Thoracic aorta (tissue), 2 donors: ENCODE measurements around the gene ADSS2. TPM values are rescaled to one million over a fixed set of nuclear protein-coding genes. Genes with fewer than 3 reads are reported as not detected.

Experiments
- ATAC-seq: fragments of 150-250 bp; one replicate; pipeline ENCODE4 v1.8.0; 2017; ENCODE audit warnings: low read depth; ENCODE audit not compliant: insufficient number of reproducible peaks, low FRiP score
- DNase-seq: peaks from one replicate; pipeline ENCODE4 v3.0.0-alpha.2; 2020; ENCODE audit warnings: low spot score
- H3K27ac ChIP-seq, 2 donors: fragments of 200-600 bp; sonication (generic); 1 replicate in 1 of 2; 2 replicates in 1 of 2; pipeline ENCODE4 v1.5.1; 2016; ENCODE audit warnings: mild to moderate bottlenecking in 2 of 2, moderate library complexity in 2 of 2
- H3K27me3 ChIP-seq: fragments of 200-600 bp; sonication (generic); replicated peaks from 2 replicates; pipeline ENCODE4 v1.6.0; 2016; ENCODE audit warnings: mild to moderate bottlenecking; ENCODE audit not compliant: insufficient read depth
- H3K36me3 ChIP-seq: fragments of 200-600 bp; sonication (generic); one replicate; pipeline ENCODE4 v1.5.1; 2016
- H3K4me1 ChIP-seq, 2 donors: fragments of 200-600 bp; sonication (generic); 1 replicate in 1 of 2; 2 replicates in 1 of 2; pipeline versions ENCODE4 v1.5.1 to v1.6.0; 2016; ENCODE audit warnings: low read depth in 2 of 2, mild to moderate bottlenecking in 1 of 2; ENCODE audit not compliant: control insufficient read depth in 1 of 2
- H3K4me3 ChIP-seq: fragments of 200-600 bp; sonication (generic); 2 replicates; pipeline ENCODE4 v1.5.1; 2016; ENCODE audit warnings: mild to moderate bottlenecking
- H3K9me3 ChIP-seq: fragments of 200-600 bp; sonication (generic); 2 replicates; pipeline ENCODE4 v1.5.1; 2016
- CTCF ChIP-seq: fragments of 200-600 bp; sonication (generic); IDR thresholded peaks from one replicate; pipeline ENCODE4 v1.5.1; 2019; ENCODE audit warnings: antibody characterized with exemption
- total RNA-seq, 2 donors: library from RNA; depleted of rRNA; stranded (reverse); fragments of >200 nt; gene quantifications; one replicate each; pipeline versions ENCODE4 v1.1.0 to v1.2.3, GENCODE V29; 2016

Gene ADSS2
- total RNA-seq, 2 donors from 2014 or later, result 51.7 to 53.2 TPM

DNA sequence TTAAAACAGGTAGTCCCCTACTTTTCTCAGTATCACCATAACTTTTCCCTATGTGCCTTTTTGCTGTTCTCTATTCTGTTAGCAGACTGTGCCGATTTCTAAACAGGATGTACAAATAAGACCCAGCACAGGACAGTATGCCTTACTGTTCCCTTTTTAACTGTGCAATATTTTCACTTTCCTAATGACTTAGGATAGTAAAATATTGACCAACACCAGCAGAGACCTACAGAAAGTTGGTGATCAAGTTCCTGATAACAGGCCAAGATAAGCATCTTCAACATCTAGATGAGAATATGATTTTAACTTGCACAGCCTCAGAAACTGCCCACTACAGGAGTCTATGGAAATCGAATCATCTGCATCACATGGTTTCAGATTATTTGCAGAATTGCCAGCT, 42.0 kb downstream of the ADSS2 start:
- H3K36me3 ChIP-seq, result peaks cover 47% of the 10 kb centered on the region
- no peaks in the 10 kb centered on the region for H3K9me3 ChIP-seq
- no peak for DNase-seq
- no peak overlapping the region for H3K4me3 ChIP-seq
- no peak overlapping the region for H3K27ac ChIP-seq
- no peaks in the 10 kb centered on the region for H3K4me1 ChIP-seq
- TF ChIP-seq CTCF, result no peak
- no peaks in the 10 kb centered on the region for H3K27me3 ChIP-seq
- ATAC-seq, result no peak

DNA sequence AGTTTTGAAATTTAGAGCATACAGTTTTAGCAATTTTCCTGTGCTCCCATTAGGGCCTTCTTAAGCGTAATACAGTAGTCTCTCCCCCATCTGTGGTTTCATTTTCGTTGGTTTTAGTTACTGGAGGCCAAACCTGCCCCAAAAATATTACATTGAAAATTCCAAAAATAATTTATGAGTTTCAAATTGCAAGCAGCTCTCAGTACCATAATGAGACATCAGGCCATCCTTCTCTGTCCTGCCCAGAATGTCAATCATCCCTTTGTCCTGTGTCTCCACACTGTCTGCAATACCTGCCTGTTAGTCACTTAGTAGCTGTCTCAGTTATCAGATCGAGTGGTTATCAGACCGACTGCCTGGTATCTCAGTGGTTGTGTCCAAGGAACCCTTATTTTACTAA, 45.4 kb downstream of the ADSS2 start:
- Histone ChIP-seq H3K27me3 (no peaks in the 10 kb centered on the region), H3K27ac (no peak overlapping the region), H3K4me3 (no peak overlapping the region), H3K9me3 (peaks cover 2% of the 10 kb centered on the region), H3K36me3 (peaks cover 35% of the 10 kb centered on the region), H3K4me1 (no peaks in the 10 kb centered on the region)
- ATAC-seq, result no peak
- no peak for DNase-seq
- TF ChIP-seq CTCF, result no peak

DNA sequence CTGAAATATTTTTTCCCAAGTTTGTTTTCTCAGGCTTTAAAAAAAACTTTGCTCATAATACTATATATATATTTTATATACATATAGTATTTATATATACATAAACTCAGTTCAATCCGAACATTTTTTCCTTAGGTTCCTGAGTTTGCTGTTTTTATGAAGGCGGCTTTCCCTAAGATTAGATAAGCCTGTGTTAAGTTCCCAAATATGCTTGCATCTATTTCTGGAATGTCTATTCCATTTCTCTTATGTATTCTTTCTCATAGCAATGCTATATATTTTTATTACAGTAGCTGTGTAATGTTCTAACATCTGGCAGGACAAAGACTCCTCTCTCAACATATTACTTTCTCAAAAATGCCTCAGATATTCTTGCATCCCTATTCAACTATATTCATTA, 45.9 kb downstream of the ADSS2 start:
- H3K27me3 ChIP-seq, result no peaks in the 10 kb centered on the region
- H3K36me3 ChIP-seq, result peaks cover 31% of the 10 kb centered on the region
- H3K9me3 ChIP-seq, result peaks cover 6% of the 10 kb centered on the region
- DNase-seq, result no peak
- H3K4me3 ChIP-seq, result no peak overlapping the region
- no peak for ATAC-seq
- no peak for TF ChIP-seq CTCF
- H3K4me1 ChIP-seq, result no peaks in the 10 kb centered on the region
- H3K27ac ChIP-seq, result no peak overlapping the region

DNA sequence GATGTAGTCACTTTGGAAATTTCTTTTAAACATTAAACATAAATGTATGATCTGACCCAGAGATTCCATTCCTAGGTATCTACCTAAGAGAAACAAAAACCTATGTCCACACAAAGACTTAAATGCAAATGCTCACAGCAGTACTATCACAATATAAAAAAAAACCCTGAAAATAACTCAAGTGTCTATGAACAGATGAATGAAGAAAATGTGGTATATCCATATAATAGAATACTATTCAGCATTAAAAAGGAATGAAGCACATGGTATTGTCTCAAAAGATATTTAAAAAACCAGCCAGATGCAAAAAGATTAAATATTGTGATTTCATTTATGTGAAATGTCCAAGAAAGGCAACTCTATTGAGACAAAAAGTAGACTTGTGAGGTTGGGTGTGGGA, 48.3 kb downstream of the ADSS2 start:
- TF ChIP-seq CTCF, result no peak
- peaks cover 25% of the 10 kb centered on the region for H3K36me3 ChIP-seq
- H3K4me1 ChIP-seq, result no peaks in the 10 kb centered on the region
- no peak for DNase-seq
- no peaks in the 10 kb centered on the region for H3K27me3 ChIP-seq
- no peak overlapping the region for H3K4me3 ChIP-seq
- no peak overlapping the region for H3K27ac ChIP-seq
- H3K9me3 ChIP-seq, result peaks cover 13% of the 10 kb centered on the region
- no peak for ATAC-seq

GRCh38 chr1:244400974-244401373, 50.7 kb downstream of the ADSS2 start:
- no peak for ATAC-seq
- Histone ChIP-seq H3K27ac (no peak overlapping the region), H3K27me3 (no peaks in the 10 kb centered on the region), H3K4me3 (no peak overlapping the region), H3K36me3 (peaks cover 17% of the 10 kb centered on the region), H3K4me1 (no peaks in the 10 kb centered on the region), H3K9me3 (peaks cover 13% of the 10 kb centered on the region)
- TF ChIP-seq CTCF, result no peak
- DNase-seq, result no peak
